Measurements from ENCODE around the gene C17orf113. TPM values are rescaled to one million over a fixed set of nuclear protein-coding genes. Genes with fewer than 3 reads are reported as not detected.

C17orf113 gene
- total and polyA plus RNA-seq, 2 of the 4 experiments (the other 2 are of a cell fraction) = under 0.01 to 0.03 TPM

GRCh38 chr17:42087042-42087701 lies 36.8 kb upstream of the C17orf113 start:
- Histone ChIP-seq H2AK9ac (replicated peaks; ENCODE audit: low read depth, low read length, poor library complexity) (no peak overlapping the region), H2BK120ac (ENCODE audit: low read depth, low read length) (no peak overlapping the region), H3K9me3 (ENCODE audit: control insufficient read depth, insufficient read depth, low read length) (no peaks in the 10 kb centered on the region), H2AK5ac (ENCODE audit: low read depth, low read length) (no peak overlapping the region), H3K27ac (ENCODE audit: insufficient read depth, low read length) (no peak overlapping the region), H3K14ac (replicated peaks; ENCODE audit: low read depth, low read length) (no peak overlapping the region), H3K79me1 (ENCODE audit: low read depth in 1 of 2, low read length in 2 of 2) (no peaks in the 10 kb centered on the region), H4K20me1 (ENCODE audit: insufficient read depth, low read length) (no peaks in the 10 kb centered on the region), H4K91ac (ENCODE audit: insufficient read depth, low read depth, low read length) (no peak overlapping the region), H3K27me3 (ENCODE audit: control insufficient read depth, insufficient read depth, low read length) (peaks cover 34% of the 10 kb centered on the region), H2BK15ac (ENCODE audit: low read depth, low read length) (no peak overlapping the region), H4K8ac (ENCODE audit: low read depth in 2 of 2, low read length in 2 of 2) (no peak overlapping the region), H3K18ac (ENCODE audit: low read depth, low read length) (no peak overlapping the region), H3K4me3 (ENCODE audit: insufficient read depth, low read depth, low read length) (no peak overlapping the region), H3K36me3 (ENCODE audit: control insufficient read depth, insufficient read depth, low read length) (no peaks in the 10 kb centered on the region), H2BK20ac (ENCODE audit: low read depth, low read length) (no peak overlapping the region), H2BK5ac (ENCODE audit: low read depth, low read length, poor library complexity, severe bottlenecking) (no peak overlapping the region), H3K4ac (ENCODE audit: low read depth, low read length) (no peak overlapping the region), H3K4me1 (ENCODE audit: control insufficient read depth, insufficient read depth, low read length) (no peaks in the 10 kb centered on the region), H4K5ac (ENCODE audit: low read depth, low read length) (no peak overlapping the region), H3K23ac (ENCODE audit: low read depth, low read length) (no peak overlapping the region), H3K9ac (ENCODE audit: low read depth, low read length) (no peak overlapping the region), H3K9me1 (ENCODE audit: insufficient read depth, low read length) (no peaks in the 10 kb centered on the region), H2AFZ (replicated peaks; ENCODE audit: low read length, poor library complexity) (no peak overlapping the region), H3K4me2 (ENCODE audit: low read depth, low read length) (no peak overlapping the region), H3K56ac (ENCODE audit: extremely low read depth, insufficient read depth, low read length) (no peak overlapping the region)
- intact Hi-C loops (cut with micrococcal nuclease) = no loop called here
- in situ Hi-C loops (cut with MboI; ENCODE audit: low sequenced_read_pairs) = no loop called here
- BruUV-seq (replicated peaks) = no TSS peak
- ATAC-seq (ENCODE audit: low read depth) (no peak), DNase-seq (no peak)
- TF ChIP-seq MAFK (IDR thresholded peaks at IDR 0.05; ENCODE audit: low read depth, low read length) (no peak), RCOR1 (IDR thresholded peaks at IDR 0.05; ENCODE audit: insufficient replicate concordance, low read length) (no peak), USF2 (IDR thresholded peaks at IDR 0.05; ENCODE audit: low read depth, low read length) (no peak), POLR2A (IDR thresholded peaks at IDR 0.05; ENCODE audit: low read depth, low read length) (no peak), CHD1 (IDR thresholded peaks at IDR 0.05; ENCODE audit: low read depth, low read length) (no peak), SMC3 (IDR thresholded peaks at IDR 0.05; ENCODE audit: low read depth, low read length) (no peak), RAD21 (IDR thresholded peaks at IDR 0.05; ENCODE audit: low read length) (no peak)
- dilution Hi-C loops (cut with HindIII; ENCODE audit: low sequenced_read_pairs, unreplicated experiment) = no loop called here
- ChIA-PET POLR2A (ENCODE audit: unreplicated experiment) (no interaction called here), CTCF (no interaction called here)
- 0% methylated on average over 1 of the region's 7 CpGs; no CpG with 5 or more reads in 1 of the 2 experiments for WGBS, 2 experiments (ENCODE audit: extremely low coverage in 2 of 2, insufficient read length in 1 of 2)

Measured in IMR-90 (cell line).